Measurements from ENCODE around the gene OR2V2. TPM values are rescaled to one million over a fixed set of nuclear protein-coding genes. Genes with fewer than 3 reads are reported as not detected.

Gene OR2V2
- total RNA-seq, 1 donor from 2014 or later: not detected

- intact Hi-C loops (cut with micrococcal nuclease): no loop called here
- ChIA-PET POLR2A (no interaction called here), CTCF (no interaction called here)
- no peaks in the 10 kb centered on the region for H3K4me1 Mint-ChIP-seq
- H3K4me3 Mint-ChIP-seq: no peak overlapping the region
- DNase-seq (no peak), ATAC-seq (ENCODE audit: low read depth) (no peak)
- no peak overlapping the region for H3K27ac Mint-ChIP-seq
- no peaks in the 10 kb centered on the region for H3K36me3 Mint-ChIP-seq (ENCODE audit: low read depth)
- no peak for TF ChIP-seq CTCF (IDR thresholded peaks at IDR 0.05)
- peaks cover 28% of the 10 kb centered on the region for H3K27me3 Mint-ChIP-seq
- peaks cover 2% of the 10 kb centered on the region for H3K9me3 Mint-ChIP-seq
Measured at GRCh38 chr5:181133610-181134231, 13.7 kb upstream of the OR2V2 start.

- ATAC-seq (ENCODE audit: low read depth): no peak
- peaks cover 26% of the 10 kb centered on the region for H3K27me3 Mint-ChIP-seq
- ChIA-PET POLR2A (no interaction called here), CTCF (no interaction called here)
- H3K36me3 Mint-ChIP-seq (ENCODE audit: low read depth): no peaks in the 10 kb centered on the region
- no peaks in the 10 kb centered on the region for H3K4me1 Mint-ChIP-seq
- peaks cover 2% of the 10 kb centered on the region for H3K9me3 Mint-ChIP-seq
- H3K4me3 Mint-ChIP-seq: no peak overlapping the region
- intact Hi-C loops (cut with micrococcal nuclease): no loop called here
- H3K27ac Mint-ChIP-seq: no peak overlapping the region
- no peak for DNase-seq
- TF ChIP-seq CTCF (IDR thresholded peaks at IDR 0.05): no peak
Measured at GRCh38 chr5:181134259-181134658, 13.1 kb upstream of the OR2V2 start.

- POLR2A ChIA-PET: interaction anchor here (0.7 kb wide), 1 partner anchor 305 kb away, joined by 3 read pairs; no protein-coding TSS in a partner anchor
- no peaks in the 10 kb centered on the region for H3K36me3 Mint-ChIP-seq (ENCODE audit: low read depth)
- H3K9me3 Mint-ChIP-seq: peaks cover 2% of the 10 kb centered on the region
- no peak overlapping the region for H3K27ac Mint-ChIP-seq
- no peaks in the 10 kb centered on the region for H3K4me1 Mint-ChIP-seq
- DNase-seq (no peak), ATAC-seq (ENCODE audit: low read depth) (no peak)
- H3K4me3 Mint-ChIP-seq: no peak overlapping the region
- TF ChIP-seq CTCF (IDR thresholded peaks at IDR 0.05): no peak
- CTCF ChIA-PET: no interaction called here
- intact Hi-C loops (cut with micrococcal nuclease): no loop called here
- H3K27me3 Mint-ChIP-seq: peaks cover 26% of the 10 kb centered on the region
Measured at GRCh38 chr5:181136361-181136955, 10.9 kb upstream of the OR2V2 start.

- H3K4me1 Mint-ChIP-seq: no peaks in the 10 kb centered on the region
- DNase-seq (no peak), ATAC-seq (ENCODE audit: low read depth) (no peak)
- no peak overlapping the region for H3K27ac Mint-ChIP-seq
- TF ChIP-seq CTCF (IDR thresholded peaks at IDR 0.05): no peak
- ChIA-PET CTCF (no interaction called here), POLR2A (no interaction called here)
- no peak overlapping the region for H3K4me3 Mint-ChIP-seq
- H3K9me3 Mint-ChIP-seq: peaks cover 2% of the 10 kb centered on the region
- intact Hi-C loops (cut with micrococcal nuclease): no loop called here
- H3K36me3 Mint-ChIP-seq (ENCODE audit: low read depth): no peaks in the 10 kb centered on the region
- H3K27me3 Mint-ChIP-seq: peaks cover 22% of the 10 kb centered on the region
Measured at GRCh38 chr5:181138258-181138657, 9.1 kb upstream of the OR2V2 start.

- peaks cover 25% of the 10 kb centered on the region for H3K27me3 Mint-ChIP-seq
Measured at GRCh38 chr5:181140766-181141165, 6.6 kb upstream of the OR2V2 start.

More at GRCh38 chr5:181140766-181141165, 6.6 kb upstream of the OR2V2 start:
- ATAC-seq (ENCODE audit: low read depth) (no peak), DNase-seq (no peak)
- Mint-ChIP-seq H3K36me3 (ENCODE audit: low read depth) (no peaks in the 10 kb centered on the region), H3K4me3 (no peak overlapping the region), H3K27ac (no peak overlapping the region), H3K9me3 (peaks cover 2% of the 10 kb centered on the region), H3K4me1 (no peaks in the 10 kb centered on the region)
- TF ChIP-seq CTCF (IDR thresholded peaks at IDR 0.05): no peak
- intact Hi-C loops (cut with micrococcal nuclease): no loop called here
- CTCF ChIA-PET: no interaction called here
- POLR2A ChIA-PET: no interaction called here
